ENCODE results near the gene SEMG2. TPM values are rescaled to one million over a fixed set of nuclear protein-coding genes. Genes with fewer than 3 reads are reported as not detected.

The SEMG2 gene
- total and polyA plus RNA-seq, 9 of the 15 experiments (the other 6 are each of a cell fraction or from before 2014, with no cell fraction given): not detected

DNA sequence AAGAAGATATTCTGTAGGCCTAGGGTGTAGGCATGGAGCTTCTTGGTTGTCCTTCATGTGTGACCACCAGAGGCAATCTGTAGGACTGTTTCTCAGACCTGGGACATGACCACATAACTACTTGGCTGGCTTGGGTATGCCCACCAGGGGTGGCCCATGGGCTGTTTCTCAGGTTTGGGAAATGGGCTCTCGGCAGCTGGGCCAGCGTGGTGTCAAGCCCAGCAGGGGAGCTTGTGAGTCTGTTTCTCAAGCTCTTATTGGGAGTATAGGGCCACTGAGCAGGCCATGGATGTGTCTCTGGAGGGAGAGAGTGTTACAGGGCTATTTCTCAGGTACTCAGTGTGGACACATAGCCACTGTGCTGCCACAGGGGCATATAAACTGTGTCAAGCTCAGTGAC is 2.5 kb upstream of the SEMG2 start:
- Histone ChIP-seq H4K20me1 (replicated peaks; ENCODE audit: control insufficient read depth, insufficient read depth, low read length) (no peaks in the 10 kb centered on the region), H3K4me1 (replicated peaks in 1 of 2; ENCODE audit: control insufficient read depth in 2 of 2, insufficient read depth in 2 of 2, low read length in 2 of 2) (no peaks in the 10 kb centered on the region), H3K27ac (ENCODE audit: extremely low read depth, low read depth, low read length) (no peak overlapping the region), H3K79me2 (ENCODE audit: control insufficient read depth, insufficient read depth, low read length) (no peaks in the 10 kb centered on the region), H3K36me3 (ENCODE audit: control insufficient read depth, insufficient read depth, low read length) (no peaks in the 10 kb centered on the region), H3K9me3 (replicated peaks; ENCODE audit: control insufficient read depth, insufficient read depth, low read depth, low read length) (no peaks in the 10 kb centered on the region), H2AFZ (ENCODE audit: low read depth, low read length) (no peak overlapping the region), H3K4me2 (ENCODE audit: insufficient read depth, low read length) (no peak overlapping the region), H3K9me1 (ENCODE audit: control insufficient read depth, insufficient read depth, low read length) (no peaks in the 10 kb centered on the region), H3K9ac (ENCODE audit: insufficient read depth in 1 of 2, low read depth in 2 of 2, low read length in 2 of 2) (no peak overlapping the region), H3K27me3 (ENCODE audit: control insufficient read depth in 2 of 2, insufficient read depth in 2 of 2, low read length in 2 of 2) (peaks cover 0 to 10% of the 10 kb centered on the region in 2 experiments; a peak in 2 of 5 replicates), H3K4me3 (no peak overlapping the region)
- POLR2A ChIA-PET: no interaction called here
- CTCF ChIA-PET (ENCODE audit: low intra/inter-chr PET ratio): no interaction called here
- ATAC-seq (no peak), DNase-seq (ENCODE audit: extremely low read depth in 1 of 4, low spot score in 3 of 4) (no peak), FAIRE-seq (no peak)
- in situ Hi-C loops (cut with MboI) (no loop called here), intact Hi-C loops (cut with micrococcal nuclease) (no loop called here)
- no TSS peak for BruUV-seq (replicated peaks)
- 5% methylated on average over 2 of the region's 2 CpGs for WGBS (ENCODE audit: insufficient coverage, low coverage, missing lambda C conversion rate)
- TF ChIP-seq BMI1 (IDR thresholded peaks at IDR 0.05; ENCODE audit: low read length) (no peak), KHSRP (IDR thresholded peaks at IDR 0.05) (no peak)
- TF ChIP-seq, protein P1, sequence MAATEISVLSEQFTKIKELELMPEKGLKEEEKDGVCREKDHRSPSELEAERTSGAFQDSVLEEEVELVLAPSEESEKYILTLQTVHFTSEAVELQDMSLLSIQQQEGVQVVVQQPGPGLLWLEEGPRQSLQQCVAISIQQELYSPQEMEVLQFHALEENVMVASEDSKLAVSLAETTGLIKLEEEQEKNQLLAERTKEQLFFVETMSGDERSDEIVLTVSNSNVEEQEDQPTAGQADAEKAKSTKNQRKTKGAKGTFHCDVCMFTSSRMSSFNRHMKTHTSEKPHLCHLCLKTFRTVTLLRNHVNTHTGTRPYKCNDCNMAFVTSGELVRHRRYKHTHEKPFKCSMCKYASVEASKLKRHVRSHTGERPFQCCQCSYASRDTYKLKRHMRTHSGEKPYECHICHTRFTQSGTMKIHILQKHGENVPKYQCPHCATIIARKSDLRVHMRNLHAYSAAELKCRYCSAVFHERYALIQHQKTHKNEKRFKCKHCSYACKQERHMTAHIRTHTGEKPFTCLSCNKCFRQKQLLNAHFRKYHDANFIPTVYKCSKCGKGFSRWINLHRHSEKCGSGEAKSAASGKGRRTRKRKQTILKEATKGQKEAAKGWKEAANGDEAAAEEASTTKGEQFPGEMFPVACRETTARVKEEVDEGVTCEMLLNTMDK (IDR thresholded peaks at IDR 0.05; ENCODE audit: borderline replicate concordance, insufficient read depth, low read depth, low read length, poor library complexity, severe bottlenecking): no peak

DNA sequence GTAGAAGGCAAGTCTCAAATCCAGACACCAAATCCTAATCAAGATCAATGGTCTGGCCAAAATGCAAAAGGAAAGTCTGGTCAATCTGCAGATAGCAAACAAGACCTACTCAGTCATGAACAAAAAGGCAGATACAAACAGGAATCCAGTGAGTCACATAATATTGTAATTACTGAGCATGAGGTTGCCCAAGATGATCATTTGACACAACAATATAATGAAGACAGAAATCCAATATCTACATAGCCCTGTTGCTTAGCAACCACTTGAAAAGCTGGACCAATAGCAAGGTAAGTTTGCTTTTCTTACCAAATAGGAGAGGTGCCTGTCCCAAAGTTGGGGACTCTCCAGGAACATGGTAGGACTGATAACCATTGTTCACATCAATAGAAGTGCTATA is 2.0 kb downstream of the SEMG2 start:
- Histone ChIP-seq H3K4me1 (replicated peaks in 1 of 2; ENCODE audit: control insufficient read depth in 2 of 2, insufficient read depth in 2 of 2, low read length in 2 of 2) (no peaks in the 10 kb centered on the region), H3K27ac (ENCODE audit: extremely low read depth, low read depth, low read length) (no peak overlapping the region), H3K9me3 (replicated peaks; ENCODE audit: control insufficient read depth, insufficient read depth, low read depth, low read length) (no peaks in the 10 kb centered on the region), H3K9ac (ENCODE audit: insufficient read depth in 1 of 2, low read depth in 2 of 2, low read length in 2 of 2) (no peak overlapping the region), H3K9me1 (ENCODE audit: control insufficient read depth, insufficient read depth, low read length) (no peaks in the 10 kb centered on the region), H3K79me2 (ENCODE audit: control insufficient read depth, insufficient read depth, low read length) (no peaks in the 10 kb centered on the region), H3K27me3 (ENCODE audit: control insufficient read depth in 2 of 2, insufficient read depth in 2 of 2, low read length in 2 of 2) (peaks cover 0 to 10% of the 10 kb centered on the region in 2 experiments; a peak in 2 of 5 replicates), H2AFZ (ENCODE audit: low read depth, low read length) (no peak overlapping the region), H4K20me1 (replicated peaks; ENCODE audit: control insufficient read depth, insufficient read depth, low read length) (no peaks in the 10 kb centered on the region), H3K36me3 (ENCODE audit: control insufficient read depth, insufficient read depth, low read length) (no peaks in the 10 kb centered on the region), H3K4me3 (no peak overlapping the region), H3K4me2 (ENCODE audit: insufficient read depth, low read length) (no peak overlapping the region)
- DNase-seq (ENCODE audit: extremely low read depth in 1 of 4, low spot score in 3 of 4): no peak
- BruUV-seq (replicated peaks): no TSS peak
- ChIA-PET CTCF (ENCODE audit: low intra/inter-chr PET ratio) (no interaction called here), POLR2A (no interaction called here)
- ATAC-seq: no peak
- TF ChIP-seq RFX1 (IDR thresholded peaks at IDR 0.05) (peak; percentile 75), ZNF551 (CRISPR knock-in tag; IDR thresholded peaks at IDR 0.05) (no peak), ZNF444 (CRISPR knock-in tag; IDR thresholded peaks at IDR 0.05) (no peak)
- TF ChIP-seq, protein P2, sequence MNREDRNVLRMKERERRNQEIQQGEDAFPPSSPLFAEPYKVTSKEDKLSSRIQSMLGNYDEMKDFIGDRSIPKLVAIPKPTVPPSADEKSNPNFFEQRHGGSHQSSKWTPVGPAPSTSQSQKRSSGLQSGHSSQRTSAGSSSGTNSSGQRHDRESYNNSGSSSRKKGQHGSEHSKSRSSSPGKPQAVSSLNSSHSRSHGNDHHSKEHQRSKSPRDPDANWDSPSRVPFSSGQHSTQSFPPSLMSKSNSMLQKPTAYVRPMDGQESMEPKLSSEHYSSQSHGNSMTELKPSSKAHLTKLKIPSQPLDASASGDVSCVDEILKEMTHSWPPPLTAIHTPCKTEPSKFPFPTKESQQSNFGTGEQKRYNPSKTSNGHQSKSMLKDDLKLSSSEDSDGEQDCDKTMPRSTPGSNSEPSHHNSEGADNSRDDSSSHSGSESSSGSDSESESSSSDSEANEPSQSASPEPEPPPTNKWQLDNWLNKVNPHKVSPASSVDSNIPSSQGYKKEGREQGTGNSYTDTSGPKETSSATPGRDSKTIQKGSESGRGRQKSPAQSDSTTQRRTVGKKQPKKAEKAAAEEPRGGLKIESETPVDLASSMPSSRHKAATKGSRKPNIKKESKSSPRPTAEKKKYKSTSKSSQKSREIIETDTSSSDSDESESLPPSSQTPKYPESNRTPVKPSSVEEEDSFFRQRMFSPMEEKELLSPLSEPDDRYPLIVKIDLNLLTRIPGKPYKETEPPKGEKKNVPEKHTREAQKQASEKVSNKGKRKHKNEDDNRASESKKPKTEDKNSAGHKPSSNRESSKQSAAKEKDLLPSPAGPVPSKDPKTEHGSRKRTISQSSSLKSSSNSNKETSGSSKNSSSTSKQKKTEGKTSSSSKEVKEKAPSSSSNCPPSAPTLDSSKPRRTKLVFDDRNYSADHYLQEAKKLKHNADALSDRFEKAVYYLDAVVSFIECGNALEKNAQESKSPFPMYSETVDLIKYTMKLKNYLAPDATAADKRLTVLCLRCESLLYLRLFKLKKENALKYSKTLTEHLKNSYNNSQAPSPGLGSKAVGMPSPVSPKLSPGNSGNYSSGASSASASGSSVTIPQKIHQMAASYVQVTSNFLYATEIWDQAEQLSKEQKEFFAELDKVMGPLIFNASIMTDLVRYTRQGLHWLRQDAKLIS (CRISPR knock-in tag; IDR thresholded peaks at IDR 0.05): no peak
- in situ Hi-C loops (cut with MboI) (no loop called here), intact Hi-C loops (cut with micrococcal nuclease) (no loop called here)
- FAIRE-seq: no peak
